Measurements from ENCODE around the gene SLC35D2.

DNA sequence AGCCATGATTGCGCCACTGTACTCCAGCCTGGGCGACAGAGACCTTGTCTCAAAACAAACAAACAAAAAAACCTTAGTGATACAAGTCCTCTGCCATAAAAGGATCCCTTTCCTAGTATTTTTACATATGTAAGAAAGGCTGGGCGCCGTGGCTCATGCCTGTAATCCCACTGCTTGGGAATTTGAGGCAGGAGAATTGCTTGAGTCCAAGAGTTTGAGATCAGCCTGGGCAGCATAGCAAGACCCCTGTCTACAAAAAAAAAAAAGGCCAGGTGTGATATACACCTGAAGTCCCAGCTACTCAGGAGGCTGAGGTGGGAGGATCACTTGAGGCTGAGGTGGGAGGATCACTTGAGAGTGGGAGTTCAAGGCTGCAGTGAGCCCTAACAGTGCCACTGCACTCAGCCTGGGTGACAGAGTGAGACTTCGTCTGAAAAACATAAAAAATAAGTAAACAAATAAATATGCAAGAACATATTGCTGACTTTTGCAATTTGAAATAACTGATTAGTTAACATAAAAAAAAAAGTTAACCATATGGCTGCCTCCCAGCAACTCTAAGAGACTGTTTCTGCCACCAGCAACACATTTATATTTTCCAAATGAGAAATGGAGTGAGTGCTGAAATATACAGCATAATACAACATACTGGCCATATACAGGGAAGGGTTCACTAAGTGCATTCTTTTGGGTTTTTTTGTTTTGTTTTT is 27.8 kb upstream of the SLC35D2 start:
- TF ChIP-seq, protein P1, sequence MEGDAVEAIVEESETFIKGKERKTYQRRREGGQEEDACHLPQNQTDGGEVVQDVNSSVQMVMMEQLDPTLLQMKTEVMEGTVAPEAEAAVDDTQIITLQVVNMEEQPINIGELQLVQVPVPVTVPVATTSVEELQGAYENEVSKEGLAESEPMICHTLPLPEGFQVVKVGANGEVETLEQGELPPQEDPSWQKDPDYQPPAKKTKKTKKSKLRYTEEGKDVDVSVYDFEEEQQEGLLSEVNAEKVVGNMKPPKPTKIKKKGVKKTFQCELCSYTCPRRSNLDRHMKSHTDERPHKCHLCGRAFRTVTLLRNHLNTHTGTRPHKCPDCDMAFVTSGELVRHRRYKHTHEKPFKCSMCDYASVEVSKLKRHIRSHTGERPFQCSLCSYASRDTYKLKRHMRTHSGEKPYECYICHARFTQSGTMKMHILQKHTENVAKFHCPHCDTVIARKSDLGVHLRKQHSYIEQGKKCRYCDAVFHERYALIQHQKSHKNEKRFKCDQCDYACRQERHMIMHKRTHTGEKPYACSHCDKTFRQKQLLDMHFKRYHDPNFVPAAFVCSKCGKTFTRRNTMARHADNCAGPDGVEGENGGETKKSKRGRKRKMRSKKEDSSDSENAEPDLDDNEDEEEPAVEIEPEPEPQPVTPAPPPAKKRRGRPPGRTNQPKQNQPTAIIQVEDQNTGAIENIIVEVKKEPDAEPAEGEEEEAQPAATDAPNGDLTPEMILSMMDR (IDR thresholded peaks at IDR 0.05), result no peak
- no peak for TF ChIP-seq ZFX (IDR thresholded peaks at IDR 0.05; ENCODE audit: borderline replicate concordance)
